ENCODE results near the gene CHD3. TPM values are rescaled to one million over a fixed set of nuclear protein-coding genes. Genes with fewer than 3 reads are reported as not detected.

CHD3 gene
- total and polyA plus RNA-seq, 2 donors (not counting 3 experiments of a cell fraction or from before 2014, with no cell fraction given) = 102 to 185 TPM

GRCh38 chr17:7875804-7876370, 12.7 kb upstream of the CHD3 start:
- Histone ChIP-seq H3K4me2 (ENCODE audit: insufficient read depth, low read length) (no peak overlapping the region), H4K20me1 (replicated peaks; ENCODE audit: control insufficient read depth, extremely low read depth, insufficient read depth, low read length) (no peaks in the 10 kb centered on the region), H3K27me3 (ENCODE audit: control insufficient read depth in 2 of 2, insufficient read depth in 2 of 2, low read length in 2 of 2) (no peaks in the 10 kb centered on the region), H2AFZ (ENCODE audit: low read depth, low read length) (no peak overlapping the region), H3K9ac (replicated peaks; ENCODE audit: extremely low read depth, insufficient read depth, low read length) (no peak overlapping the region), H3K4me1 (ENCODE audit: control insufficient read depth, extremely low read depth, insufficient read depth, low read length) (no peaks in the 10 kb centered on the region), H3K79me2 (ENCODE audit: control insufficient read depth, insufficient read depth, low read length) (no peaks in the 10 kb centered on the region), H3K9me3 (replicated peaks; ENCODE audit: control insufficient read depth, insufficient read depth, low read length) (no peaks in the 10 kb centered on the region), H3K36me3 (ENCODE audit: control insufficient read depth in 2 of 2, extremely low read depth in 1 of 2, insufficient read depth in 2 of 2, low read length in 2 of 2) (peaks cover 10% of the 10 kb centered on the region in 2 experiments), H3K27ac (ENCODE audit: insufficient read depth, low read depth, low read length) (no peak overlapping the region), H3K9me1 (replicated peaks; ENCODE audit: control insufficient read depth, extremely low read depth, insufficient read depth, low read length) (no peaks in the 10 kb centered on the region), H3K4me3 (replicated peaks in 1 of 3; ENCODE audit: insufficient read depth in 1 of 3, low read depth in 1 of 3, low read length in 3 of 3) (no peak overlapping the region)
- no TSS peak for BruUV-seq (replicated peaks)
- ChIA-PET CTCF (no interaction called here), POLR2A (no interaction called here)
- TF ChIP-seq MAX (IDR thresholded peaks at IDR 0.05; ENCODE audit: insufficient read depth, insufficient read length) (no peak), MYC (IDR thresholded peaks at IDR 0.05; ENCODE audit: low read depth, low read length) (no peak), JUN (IDR thresholded peaks at IDR 0.05; ENCODE audit: borderline replicate concordance, insufficient read depth, insufficient read length, low read depth) (no peak), GATA2 (IDR thresholded peaks at IDR 0.05; ENCODE audit: insufficient read depth, insufficient read length, low read depth, low read length) (no peak), FOS (IDR thresholded peaks at IDR 0.05; ENCODE audit: borderline replicate concordance, insufficient read depth, low read length) (no peak), CTCF (IDR thresholded peaks at IDR 0.05; ENCODE audit: extremely low read depth in 1 of 2, insufficient read depth in 1 of 2, low read depth in 1 of 2, low read length in 2 of 2) (no peak)
- FAIRE-seq (no peak), DNase-seq (ENCODE audit: low read depth, low spot score) (no peak)
- intact Hi-C loops (cut with micrococcal nuclease) = no loop called here
- dilution Hi-C loops (cut with MboI; ENCODE audit: extremely low pct_ligation_motif_present, low sequenced_read_pairs) = no loop called here
